GM12892 (cell line): Measurements from ENCODE around the gene BABAM2.

Source experiments
- POLR2A ChIP-seq: IDR thresholded peaks from 2 replicates; pipeline ENCODE4 v1.6.1; 2011; ENCODE audit warnings: low read depth, low read length, control low read depth
- POLR2AphosphoS5 ChIP-seq: IDR thresholded peaks from 2 replicates; pipeline ENCODE4 v1.6.1; 2011; ENCODE audit warnings: low read depth, low read length, control low read depth
- TAF1 ChIP-seq: IDR thresholded peaks from 2 replicates; pipeline ENCODE4 v1.6.1; 2011; ENCODE audit warnings: low read depth, mild to moderate bottlenecking, control low read depth, low read length, borderline replicate concordance

DNA sequence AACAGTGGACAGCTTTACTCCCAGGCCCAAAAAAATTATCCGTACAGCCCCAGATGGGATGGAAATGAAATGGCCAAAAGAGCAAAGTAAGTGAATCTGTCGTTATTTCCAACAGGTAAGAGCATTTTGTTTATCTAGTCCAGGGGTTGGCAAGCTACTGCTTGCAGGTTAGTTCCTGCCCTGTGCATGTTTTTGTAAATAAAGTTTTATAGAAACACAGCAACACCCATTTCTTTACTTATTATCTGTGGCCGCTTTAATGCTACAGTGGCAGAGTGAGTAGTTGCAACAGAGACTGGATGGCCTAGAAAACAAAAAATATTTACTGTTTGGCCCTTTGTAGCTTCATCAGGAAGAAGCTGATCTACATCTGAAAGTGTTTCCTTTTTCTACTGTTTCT, 407.9 kb downstream of the BABAM2 start:
- TF ChIP-seq POLR2A (no peak), POLR2AphosphoS5 (no peak), TAF1 (no peak)
